A673 (cell line): ENCODE data around the gene ZC3H14.

Source experiments
- CTCF ChIP-seq: fragments of 300-800, 200-600 bp; sonication (generic); conservative IDR thresholded peaks from 2 replicates; pipeline ENCODE4 v1.5.1; 2017; ENCODE audit warnings: low read depth, mild to moderate bottlenecking, antibody characterized with exemption, low read length, moderate library complexity, mixed read lengths
- EZH2 ChIP-seq: fragments of 200-600 bp; sonication (generic); IDR thresholded peaks from 2 replicates; pipeline ENCODE4 v1.6.1; 2017; ENCODE audit warnings: borderline replicate concordance, low read depth, mild to moderate bottlenecking, mixed read lengths, antibody characterized with exemption, low read length; ENCODE audit not compliant: poor library complexity, severe bottlenecking

DNA sequence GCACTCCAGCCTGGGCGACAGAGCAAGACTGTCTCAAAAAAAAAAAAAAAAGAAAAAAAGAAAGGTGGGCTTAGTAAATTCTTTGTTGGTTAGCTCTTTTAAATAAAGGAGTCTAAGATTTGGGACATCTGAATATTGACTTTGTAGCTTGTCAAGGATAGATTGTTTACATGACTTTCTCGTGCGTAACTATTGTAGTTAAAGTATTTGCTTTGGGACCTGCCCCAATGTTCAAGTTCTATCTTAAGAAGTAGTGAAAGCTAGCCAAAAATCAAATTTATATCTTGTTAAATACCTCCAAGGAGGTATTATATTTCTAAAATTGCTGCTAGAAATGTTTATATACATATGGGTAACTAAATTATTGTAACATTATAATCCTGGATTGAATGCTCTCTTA lies 40.4 kb upstream of the ZC3H14 start:
- TF ChIP-seq CTCF (no peak), EZH2 (no peak)
